HepG2 (cell line): ENCODE data around the gene NAB2.
A peak's percentile ranks its signal among the peaks of the same experiment; 100 is the strongest.

Experiments used
- BCLAF1 ChIP-seq: fragments of 450-650 bp; IDR thresholded peaks from 2 replicates; pipeline ENCODE4 v1.6.1; 2017; ENCODE audit warnings: mild to moderate bottlenecking
- ETS1 ChIP-seq: sonication (generic); formaldehyde crosslinking; IDR thresholded peaks from 2 replicates; pipeline ENCODE4 v1.4.0; 2020; ENCODE audit warnings: missing genetic modification reagents
- KDM1A ChIP-seq: IDR thresholded peaks from 2 replicates; pipeline ENCODE4 v1.6.1; 2016; ENCODE audit warnings: missing compliant biosample characterization
- MAX ChIP-seq: IDR thresholded peaks from 2 replicates; pipeline ENCODE4 v1.6.1; 2012; ENCODE audit warnings: inconsistent platforms
- NFE2L1 ChIP-seq: sonication (generic); formaldehyde crosslinking; IDR thresholded peaks from 2 replicates; pipeline ENCODE4 v1.4.0; 2020; ENCODE audit warnings: missing genetic modification reagents, mild to moderate bottlenecking, borderline replicate concordance
- PCBP2 ChIP-seq: fragments of 200-400 bp; formaldehyde crosslinking; optimal IDR thresholded peaks from 2 replicates; pipeline ENCODE3; 2018; ENCODE audit warnings: low read length, low read depth; ENCODE audit not compliant: poor library complexity, severe bottlenecking
- POLR2AphosphoS5 ChIP-seq: IDR thresholded peaks from 2 replicates; pipeline ENCODE4 v1.6.1; 2012; ENCODE audit warnings: low read depth, low read length
- SRY ChIP-seq: sonication (generic); formaldehyde crosslinking; IDR thresholded peaks from 2 replicates; pipeline ENCODE4 v1.8.0; 2022; ENCODE audit warnings: mild to moderate bottlenecking, missing genetic modification reagents
- ZFY ChIP-seq: sonication (generic); formaldehyde crosslinking; IDR thresholded peaks from 2 replicates; pipeline ENCODE4 v1.4.0; 2020; ENCODE audit warnings: missing genetic modification reagents
- ZNF546 ChIP-seq: sonication (generic); formaldehyde crosslinking; conservative IDR thresholded peaks from 2 replicates; pipeline ENCODE4 v1.8.1; 2023; ENCODE audit warnings: mild to moderate bottlenecking, missing genetic modification reagents
- TF ChIP-seq, protein P1 (sequence below): sonication (generic); formaldehyde crosslinking; IDR thresholded peaks from 2 replicates; pipeline ENCODE4 v1.5.0; 2020; ENCODE audit warnings: mild to moderate bottlenecking, missing genetic modification reagents, moderate library complexity
- TF ChIP-seq, protein P2 (sequence below): sonication (generic); formaldehyde crosslinking; IDR thresholded peaks from 2 replicates; pipeline ENCODE4 v1.8.1; 2023; ENCODE audit warnings: mild to moderate bottlenecking, missing genetic modification reagents, borderline replicate concordance
- TF ChIP-seq, protein P3 (sequence below): IDR thresholded peaks from 2 replicates; pipeline ENCODE4 v1.6.1; 2016; ENCODE audit warnings: missing compliant biosample characterization, missing genetic modification reagents, borderline replicate concordance

GRCh38 chr12:57111031-57111734 is 22.3 kb downstream of the NAB2 start, which contains the start of gene STAT6:
- TF ChIP-seq PCBP2: no peak
- TF ChIP-seq ZNF546 (CRISPR knock-in tag): no peak
- TF ChIP-seq SRY (CRISPR knock-in tag): peak; percentile 5; the same call in 1 of the 2 replicates
- peak; percentile 73 for TF ChIP-seq POLR2AphosphoS5
- TF ChIP-seq, protein P1, sequence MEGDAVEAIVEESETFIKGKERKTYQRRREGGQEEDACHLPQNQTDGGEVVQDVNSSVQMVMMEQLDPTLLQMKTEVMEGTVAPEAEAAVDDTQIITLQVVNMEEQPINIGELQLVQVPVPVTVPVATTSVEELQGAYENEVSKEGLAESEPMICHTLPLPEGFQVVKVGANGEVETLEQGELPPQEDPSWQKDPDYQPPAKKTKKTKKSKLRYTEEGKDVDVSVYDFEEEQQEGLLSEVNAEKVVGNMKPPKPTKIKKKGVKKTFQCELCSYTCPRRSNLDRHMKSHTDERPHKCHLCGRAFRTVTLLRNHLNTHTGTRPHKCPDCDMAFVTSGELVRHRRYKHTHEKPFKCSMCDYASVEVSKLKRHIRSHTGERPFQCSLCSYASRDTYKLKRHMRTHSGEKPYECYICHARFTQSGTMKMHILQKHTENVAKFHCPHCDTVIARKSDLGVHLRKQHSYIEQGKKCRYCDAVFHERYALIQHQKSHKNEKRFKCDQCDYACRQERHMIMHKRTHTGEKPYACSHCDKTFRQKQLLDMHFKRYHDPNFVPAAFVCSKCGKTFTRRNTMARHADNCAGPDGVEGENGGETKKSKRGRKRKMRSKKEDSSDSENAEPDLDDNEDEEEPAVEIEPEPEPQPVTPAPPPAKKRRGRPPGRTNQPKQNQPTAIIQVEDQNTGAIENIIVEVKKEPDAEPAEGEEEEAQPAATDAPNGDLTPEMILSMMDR (CRISPR knock-in tag): no peak
- TF ChIP-seq MAX: no peak
- no peak for TF ChIP-seq KDM1A
- TF ChIP-seq, protein P2, sequence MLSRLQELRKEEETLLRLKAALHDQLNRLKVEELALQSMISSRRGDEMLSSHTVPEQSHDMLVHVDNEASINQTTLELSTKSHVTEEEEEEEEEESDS (CRISPR knock-in tag): no peak
- TF ChIP-seq BCLAF1: no peak
- no peak for TF ChIP-seq ETS1 (CRISPR knock-in tag)
- TF ChIP-seq, protein P3, sequence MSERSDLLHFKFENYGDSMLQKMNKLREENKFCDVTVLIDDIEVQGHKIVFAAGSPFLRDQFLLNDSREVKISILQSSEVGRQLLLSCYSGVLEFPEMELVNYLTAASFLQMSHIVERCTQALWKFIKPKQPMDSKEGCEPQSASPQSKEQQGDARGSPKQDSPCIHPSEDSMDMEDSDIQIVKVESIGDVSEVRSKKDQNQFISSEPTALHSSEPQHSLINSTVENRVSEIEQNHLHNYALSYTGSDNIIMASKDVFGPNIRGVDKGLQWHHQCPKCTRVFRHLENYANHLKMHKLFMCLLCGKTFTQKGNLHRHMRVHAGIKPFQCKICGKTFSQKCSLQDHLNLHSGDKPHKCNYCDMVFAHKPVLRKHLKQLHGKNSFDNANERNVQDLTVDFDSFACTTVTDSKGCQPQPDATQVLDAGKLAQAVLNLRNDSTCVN (CRISPR knock-in tag): no peak
- no peak for TF ChIP-seq NFE2L1 (CRISPR knock-in tag)
- TF ChIP-seq ZFY (CRISPR knock-in tag): peak; percentile 0; the same call in 1 of the 2 replicates
